Dedifferentiated amniotic fluid mesenchymal stem cell (primary cell): ENCODE measurements around the gene RASAL2.
"Not testable (repeated sequence)": the region's sequence is repeated elsewhere in the genome, so short reads cannot be mapped to it uniquely, and the experiment has no call there.

Experiments
- DNase-seq: peaks from one replicate; pipeline ENCODE4 v3.0.0-alpha.2; 2016; ENCODE audit errors: extremely low spot score

RASAL2 gene

DNA sequence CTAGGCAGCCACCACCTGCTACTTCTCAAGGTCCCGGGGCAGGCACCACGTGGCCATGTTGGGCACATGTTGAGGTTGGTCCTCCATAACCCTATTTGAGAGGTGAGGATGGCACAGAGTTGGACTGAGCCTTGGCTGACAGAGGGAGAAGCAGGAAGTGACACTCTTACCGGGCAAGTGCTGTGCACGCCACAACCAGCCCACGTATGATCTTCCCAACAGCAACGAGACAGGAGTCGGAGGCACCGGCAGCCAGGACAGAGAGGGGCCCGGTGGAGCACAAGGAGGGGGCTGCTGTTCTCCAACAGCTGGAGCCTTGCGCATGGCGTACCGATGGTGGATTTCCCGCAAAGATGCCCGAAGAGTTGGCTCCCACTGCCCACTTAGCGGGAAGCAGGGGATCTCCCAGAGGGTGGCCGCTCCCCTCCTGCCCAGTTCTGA, 399.4 kb downstream of the RASAL2 start:
- no peak for DNase-seq

DNA sequence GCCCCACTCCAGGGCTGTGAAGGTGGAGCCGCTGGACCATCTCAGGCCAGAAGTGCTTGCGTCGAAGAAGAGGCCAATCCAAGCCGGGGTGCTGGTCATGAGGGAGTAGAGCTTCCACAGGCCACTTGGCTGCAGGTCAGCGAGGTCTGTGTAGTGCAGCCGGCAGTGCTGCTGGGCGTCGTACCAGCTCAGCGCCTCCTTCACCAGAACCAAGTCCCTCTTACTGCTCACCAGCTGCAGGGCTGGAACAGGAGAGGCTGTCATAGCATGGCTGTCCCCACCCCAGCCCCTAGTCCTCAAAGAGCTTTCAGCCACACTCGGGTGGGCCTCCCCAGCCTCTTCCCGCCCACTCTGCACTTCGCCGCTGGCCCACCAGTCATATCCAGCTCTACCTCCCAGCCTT, 400.7 kb downstream of the RASAL2 start:
- no peak for DNase-seq

DNA sequence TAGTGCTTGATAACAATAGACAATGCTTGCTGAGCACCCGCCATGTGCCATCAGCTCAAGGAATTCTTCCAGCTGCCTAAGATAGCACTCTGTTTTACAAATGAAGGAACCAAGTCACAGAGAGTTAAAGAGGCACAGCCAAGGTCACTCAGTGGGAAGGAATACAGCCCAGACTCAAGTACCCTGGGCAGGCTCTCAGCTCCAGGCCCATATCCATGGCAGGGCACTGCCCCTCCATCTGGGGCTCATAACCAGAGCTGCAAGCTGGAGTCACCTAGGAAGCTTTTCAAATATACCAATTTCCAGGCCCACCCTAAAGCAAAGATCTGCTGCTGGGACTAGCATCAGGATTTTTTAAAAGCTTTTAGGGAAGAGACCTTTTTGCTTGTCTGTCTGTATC, 401.3 kb downstream of the RASAL2 start:
- no peak for DNase-seq

DNA sequence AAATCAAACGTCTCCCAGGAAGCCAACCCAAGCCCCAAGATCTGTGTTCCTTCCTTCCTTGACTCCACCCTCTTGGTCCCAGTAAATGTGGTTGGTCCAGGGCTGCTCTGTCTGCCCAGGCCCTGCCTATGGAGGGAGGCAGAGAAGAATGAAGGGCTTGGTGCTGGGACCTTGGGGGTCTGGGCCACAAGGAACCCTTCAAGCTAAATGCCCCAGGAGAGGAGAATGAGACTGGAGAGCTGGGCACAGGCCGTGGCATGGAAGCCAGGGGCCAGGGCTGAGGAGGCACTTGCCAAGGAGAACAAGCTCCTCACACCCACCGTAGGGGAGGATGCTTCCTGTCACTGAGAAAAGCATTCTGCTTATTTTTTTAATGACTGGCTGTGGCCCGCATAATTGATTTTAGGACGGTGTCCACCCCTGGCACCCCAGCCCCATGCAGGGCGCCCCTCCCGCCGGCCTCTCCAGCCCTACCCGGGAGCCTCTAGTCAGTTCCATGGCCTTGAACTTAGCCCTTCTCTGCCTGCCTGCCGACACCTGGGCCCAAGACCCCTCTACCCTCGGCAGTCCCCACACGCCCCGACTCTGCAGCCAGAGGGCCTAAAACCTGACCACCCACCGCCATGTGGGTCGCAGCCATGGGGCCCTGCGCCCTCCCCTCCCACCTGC, 402.0 kb downstream of the RASAL2 start:
- DNase-seq, result no peak

DNA sequence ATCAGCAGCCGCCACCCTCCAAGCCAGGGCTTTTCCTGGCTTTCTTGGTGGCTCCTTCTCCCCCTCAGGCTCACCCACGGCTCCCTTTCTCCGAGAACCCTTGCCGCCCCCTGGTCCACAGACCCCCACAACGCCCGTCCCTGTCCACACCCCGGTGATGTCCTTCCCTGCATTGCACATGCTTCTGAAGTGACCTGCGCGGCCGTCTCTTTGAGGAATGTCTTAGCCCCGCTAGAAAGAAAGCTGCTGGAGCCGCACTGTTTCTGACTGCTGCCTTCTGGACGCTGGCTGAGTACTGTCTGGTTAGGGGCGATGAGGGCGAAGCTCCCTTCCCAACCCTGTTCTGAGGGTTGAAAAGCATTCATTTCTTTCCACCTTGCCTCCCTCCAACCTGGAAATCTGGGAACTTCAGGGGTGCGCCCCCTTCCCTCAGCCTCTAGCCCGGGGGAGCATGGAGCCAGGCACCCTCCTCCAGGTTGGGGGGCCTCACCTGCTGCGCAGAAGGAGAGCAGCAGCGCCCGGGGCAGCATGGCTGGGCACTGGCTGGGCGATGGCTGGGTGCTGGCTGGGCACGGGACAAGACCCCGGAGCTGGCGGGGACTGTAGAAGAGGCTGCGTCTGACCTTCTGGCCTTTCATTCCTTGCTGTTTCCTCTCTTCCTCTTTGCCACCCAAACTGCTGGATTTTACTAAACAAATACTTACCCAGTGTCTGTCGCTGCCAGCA, 402.7 kb downstream of the RASAL2 start, which contains the start of gene CLEC20A:
Gene CLEC20A (minus strand): TSS at position 555 of the 726 bp plus-strand sequence. CDS start 25 bp downstream, at position 530.
- DNase-seq, result no peak

DNA sequence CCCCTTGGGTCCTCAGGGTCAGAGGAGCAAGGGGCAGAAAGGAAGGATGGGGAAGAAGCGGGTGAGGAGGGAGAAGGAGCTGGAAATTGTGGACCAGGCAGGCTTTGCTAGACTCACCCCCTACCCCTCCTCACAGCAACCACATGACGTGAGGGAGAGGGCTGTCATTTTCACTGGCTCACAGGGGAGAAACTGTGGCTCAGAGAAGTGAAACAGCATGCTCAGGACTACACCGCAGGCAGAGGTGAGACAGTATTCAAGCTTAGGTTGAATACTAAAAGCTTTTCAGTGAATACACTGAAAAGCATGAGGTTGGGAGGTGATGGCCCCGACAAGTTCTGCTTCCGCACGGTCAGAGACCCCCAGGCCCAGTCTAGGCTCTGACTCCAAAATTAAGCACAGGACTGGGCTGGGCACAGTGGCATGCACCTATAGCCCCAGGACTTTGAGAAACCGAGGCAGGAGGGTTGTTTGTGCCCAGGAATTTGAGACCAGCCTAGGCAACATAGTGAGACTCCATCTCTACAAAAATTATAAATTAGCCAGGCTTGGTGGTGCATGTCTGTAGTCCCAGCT, 404.1 kb downstream of the RASAL2 start:
- no peak for DNase-seq

DNA sequence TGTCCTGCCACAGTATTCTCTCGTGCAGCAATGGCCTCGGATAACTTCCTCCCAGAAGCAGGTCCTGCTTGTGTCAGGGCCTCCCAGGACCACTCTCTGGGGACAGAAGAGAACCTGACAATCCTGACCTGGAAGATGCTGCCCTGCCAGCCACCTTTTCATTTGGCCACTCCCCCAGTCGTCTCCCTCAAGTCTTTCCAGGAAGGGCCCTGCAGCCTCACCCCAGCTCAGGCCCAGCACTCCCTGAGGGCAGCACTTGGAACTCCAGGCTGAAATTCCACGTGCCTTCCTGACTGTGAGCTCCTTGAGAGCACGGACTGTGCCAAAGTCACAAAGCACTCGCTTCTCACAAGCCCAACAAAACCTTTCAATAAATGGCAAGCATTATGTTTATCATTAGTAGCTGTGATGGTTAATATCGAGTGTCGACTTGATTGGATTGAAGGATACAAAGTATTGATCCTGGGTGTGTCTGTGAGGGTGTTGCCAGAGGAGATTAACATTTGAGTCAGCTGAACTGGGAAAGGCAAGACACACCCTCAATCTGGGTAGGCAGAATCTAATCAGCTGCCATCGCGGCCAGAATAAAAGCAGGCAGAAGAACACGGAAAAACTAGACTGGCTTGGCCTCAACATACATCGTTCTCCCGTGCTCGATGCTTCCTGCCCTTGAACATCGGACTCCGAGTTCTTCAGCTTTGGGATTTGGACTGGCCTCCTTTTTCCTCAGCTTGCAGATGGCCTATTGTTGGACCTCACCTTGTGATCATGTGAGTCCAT, 405.2 kb downstream of the RASAL2 start:
- no peak for DNase-seq

DNA sequence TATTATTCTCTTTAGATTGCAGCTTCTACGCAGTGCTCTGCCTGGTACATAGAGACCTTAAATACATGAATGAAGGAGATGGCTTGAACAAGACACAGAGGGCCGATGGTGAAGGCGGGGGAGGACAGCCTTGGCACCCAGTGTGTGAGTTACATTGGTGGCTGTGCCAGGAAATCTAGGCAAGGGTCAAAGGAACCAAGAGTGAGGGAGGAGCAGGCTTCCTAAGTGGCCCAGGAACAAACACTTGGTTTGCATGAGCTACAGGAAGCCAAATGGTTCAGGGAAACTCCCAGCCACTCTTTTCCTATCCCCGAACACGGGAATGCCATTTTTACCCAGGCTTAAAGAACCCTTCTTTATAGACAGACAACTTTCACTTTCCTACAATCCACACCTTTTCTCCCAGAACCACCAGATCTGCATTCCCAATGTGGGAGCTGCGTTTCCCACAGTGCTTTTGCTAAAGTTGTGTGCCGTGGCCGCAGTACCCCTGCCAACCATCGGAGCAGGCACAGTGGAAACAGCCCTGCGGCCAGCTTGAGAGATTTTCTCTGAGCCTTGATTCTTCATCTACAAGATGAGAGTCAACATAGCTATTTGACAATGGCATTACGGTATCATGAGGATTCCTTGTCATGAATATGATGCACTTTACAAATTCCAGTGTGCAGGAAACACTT, 406.3 kb downstream of the RASAL2 start:
- DNase-seq, result no peak

DNA sequence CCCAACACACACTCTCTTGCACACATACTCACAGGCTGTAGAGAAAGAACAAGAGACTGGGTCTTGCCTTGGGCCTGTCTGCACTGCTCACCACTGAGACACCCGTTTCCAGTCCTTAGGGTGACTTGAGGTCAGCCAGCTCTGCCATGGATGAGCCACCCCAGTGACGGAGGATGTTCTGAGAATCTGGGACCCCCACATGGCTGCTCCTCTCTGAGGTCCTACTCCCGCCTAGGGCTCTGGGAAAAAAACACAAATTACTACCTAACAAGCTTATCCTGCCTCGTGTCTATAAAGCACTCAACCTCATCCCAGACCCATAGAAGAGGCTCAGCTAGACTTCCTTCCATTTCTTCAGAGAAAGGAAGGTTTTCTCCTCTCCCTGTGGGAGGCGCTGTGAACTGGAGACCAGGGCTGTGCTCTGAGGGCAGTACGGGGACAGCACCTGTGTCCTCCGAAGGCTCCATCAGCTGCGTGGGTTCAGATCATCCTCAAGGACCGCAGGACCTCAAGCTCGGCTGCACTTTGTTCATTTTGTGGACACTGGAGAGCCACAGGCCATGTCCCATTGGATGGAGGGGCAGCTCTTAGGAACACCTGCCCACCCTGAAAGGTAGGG, 407.1 kb downstream of the RASAL2 start:
- no peak for DNase-seq

DNA sequence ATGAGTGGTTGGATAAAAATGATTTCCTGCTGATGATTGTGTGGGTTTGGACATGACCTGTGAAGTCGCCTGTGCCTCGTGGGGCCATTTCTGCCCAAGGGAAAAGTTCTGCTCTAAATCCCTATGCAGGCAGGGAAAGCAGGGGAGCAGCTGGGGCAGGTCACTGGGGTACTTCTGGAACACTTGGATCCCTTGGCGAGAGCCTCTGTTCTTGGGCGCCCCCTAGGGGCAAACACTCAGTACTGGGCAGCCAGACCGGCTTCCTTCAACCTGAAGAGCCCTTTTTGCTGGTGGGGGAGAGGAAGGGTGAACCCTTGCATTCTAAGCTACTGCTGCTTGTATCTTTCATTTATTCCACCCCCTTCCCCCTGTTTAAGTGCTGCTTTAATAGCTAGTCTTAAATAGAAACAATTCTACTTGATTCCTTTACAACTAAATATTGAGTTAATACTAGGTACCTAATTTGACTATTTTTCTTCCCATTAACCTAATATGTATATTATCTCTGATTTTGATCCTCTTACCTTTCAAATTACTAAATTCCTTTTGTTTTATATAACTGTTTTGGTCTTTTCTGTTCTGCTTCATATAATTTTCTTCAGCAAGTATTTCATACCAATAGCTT, 407.9 kb downstream of the RASAL2 start:
- DNase-seq, result peak; percentile 62

DNA sequence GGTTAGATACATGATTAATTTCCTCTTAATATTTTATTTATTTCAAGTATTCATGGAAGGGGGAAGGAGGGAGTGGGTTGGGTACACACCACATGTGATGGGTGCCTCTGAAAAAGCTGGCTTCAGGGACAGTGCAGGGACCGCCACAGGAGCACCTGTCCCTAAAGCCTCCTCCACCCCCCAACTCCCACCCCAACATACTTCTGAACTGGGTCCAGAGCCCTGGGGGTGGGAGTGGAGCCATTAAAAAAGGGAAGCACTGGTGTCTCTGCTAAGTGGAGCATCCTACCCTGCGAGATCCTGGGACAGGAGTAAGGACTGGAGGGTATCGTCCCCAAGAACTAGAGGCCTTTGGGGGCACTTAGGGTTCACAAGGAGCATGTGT, 408.4 kb downstream of the RASAL2 start:
- no peak for DNase-seq

DNA sequence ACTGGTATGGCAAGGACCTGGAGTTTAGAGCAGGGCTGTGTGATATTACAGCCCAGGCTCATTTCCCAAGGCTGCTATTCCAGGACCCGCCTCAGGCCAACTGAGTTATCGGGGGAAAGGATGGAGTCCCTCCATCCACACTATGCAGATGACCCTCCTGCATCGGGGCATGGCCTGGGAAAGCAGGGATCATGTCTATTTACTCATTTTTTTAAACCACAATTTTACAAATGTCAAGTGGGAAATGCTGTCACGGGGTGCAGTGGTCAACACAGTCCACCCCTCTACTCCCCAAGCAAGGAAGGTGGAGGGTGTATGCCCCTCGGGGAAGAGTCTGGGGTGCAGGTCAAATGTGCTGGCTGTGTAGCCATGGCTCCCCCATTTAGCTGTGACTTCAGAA, 409.0 kb downstream of the RASAL2 start:
- DNase-seq, result no peak

DNA sequence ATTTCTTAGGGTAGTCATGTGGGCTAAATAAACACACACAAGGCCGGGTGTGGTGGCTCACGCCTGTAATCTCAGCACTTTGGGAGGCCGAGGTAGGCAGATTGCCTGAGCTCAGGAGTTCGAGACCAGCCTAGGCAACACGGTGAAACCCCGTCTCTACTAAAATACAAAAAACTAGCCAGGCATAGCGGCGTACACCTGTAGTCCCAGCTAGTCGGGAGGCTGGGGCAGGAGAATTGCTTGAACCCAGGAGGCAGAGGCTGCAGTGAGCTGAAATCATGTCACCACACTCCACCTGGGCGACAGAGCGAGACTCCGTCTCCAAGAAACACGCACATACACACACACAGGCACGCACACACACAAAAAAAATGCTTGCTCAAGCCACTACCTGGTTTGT, 409.4 kb downstream of the RASAL2 start:
- not testable (repeated sequence) for DNase-seq

DNA sequence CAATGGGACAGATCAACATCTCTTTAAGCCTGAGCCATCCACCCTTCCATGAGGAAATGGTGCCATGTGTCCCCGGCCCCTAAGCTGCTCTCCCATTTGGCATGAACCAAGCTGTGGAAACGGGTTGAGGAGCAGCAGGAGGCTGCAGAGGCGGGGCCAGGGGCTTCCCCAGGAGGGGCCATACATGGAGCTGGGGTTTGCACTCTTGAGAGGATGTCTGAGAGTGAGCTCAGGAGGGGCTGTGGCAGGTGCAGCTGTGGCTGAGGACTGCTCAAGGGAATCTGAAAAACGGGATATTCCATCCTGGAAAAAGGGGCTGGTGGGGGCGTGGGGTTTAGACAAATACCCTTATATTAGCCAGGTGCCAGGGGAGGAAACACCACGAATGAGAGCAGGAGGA, 409.9 kb downstream of the RASAL2 start:
- DNase-seq, result no peak

DNA sequence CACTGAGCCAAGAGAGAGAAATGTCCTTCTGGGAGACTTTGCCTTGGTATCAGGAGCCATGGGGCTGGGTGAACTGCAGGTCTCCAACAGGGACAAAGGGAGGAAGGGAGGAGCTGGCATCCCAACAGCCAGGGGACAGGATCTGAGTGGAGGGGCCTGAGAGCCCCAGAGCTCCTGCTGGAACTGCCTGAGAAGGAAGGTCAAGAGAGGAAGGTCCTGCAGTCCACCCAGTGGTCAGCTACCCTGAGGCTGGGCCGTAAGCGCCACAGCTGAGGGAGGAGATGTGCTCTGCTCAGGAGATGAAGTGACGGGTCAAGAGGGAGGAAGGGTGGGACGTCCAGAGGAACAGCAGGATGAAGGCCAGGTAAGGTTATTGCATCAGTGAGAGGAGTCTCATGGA, 410.4 kb downstream of the RASAL2 start:
- DNase-seq, result no peak

DNA sequence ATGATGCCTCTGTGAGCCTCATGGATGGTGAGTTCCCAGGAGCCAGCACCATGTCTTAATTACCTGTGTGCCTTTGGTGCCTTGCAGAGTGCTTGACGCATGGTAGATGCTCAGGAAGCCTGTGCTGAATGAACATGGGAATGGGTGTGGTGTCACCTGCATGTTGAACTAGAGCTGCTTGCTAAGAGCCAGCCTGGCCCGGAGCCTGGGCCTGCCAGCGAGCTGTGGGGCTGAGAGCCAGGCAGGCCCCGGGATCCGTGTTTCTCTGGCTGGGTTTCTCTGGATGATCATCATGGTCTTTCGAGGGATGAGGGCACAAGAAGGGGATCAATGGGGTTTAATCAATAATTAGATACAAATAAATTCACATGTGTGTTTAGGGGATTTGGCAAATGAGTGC, 412.3 kb downstream of the RASAL2 start:
- DNase-seq, result no peak

DNA sequence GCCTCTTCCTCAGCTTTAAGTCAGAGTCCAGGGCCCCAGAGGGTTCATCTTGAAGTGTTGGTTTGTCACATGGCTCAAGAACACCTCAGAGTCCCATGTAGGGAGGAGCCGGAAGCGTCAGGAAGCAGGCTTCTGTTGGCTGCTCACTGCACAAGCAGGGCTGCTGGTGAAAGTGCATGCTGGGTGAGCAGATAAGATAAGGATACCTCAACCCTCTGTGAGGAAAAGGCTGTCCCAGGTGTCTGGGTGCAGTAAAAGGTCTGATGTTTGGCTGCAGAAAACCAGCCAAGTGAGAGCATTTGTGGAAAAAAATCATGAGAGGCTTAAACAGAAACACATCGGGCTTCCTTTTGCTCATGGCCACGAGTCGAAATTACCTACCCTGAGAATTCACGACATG, 412.8 kb downstream of the RASAL2 start:
- no peak for DNase-seq

DNA sequence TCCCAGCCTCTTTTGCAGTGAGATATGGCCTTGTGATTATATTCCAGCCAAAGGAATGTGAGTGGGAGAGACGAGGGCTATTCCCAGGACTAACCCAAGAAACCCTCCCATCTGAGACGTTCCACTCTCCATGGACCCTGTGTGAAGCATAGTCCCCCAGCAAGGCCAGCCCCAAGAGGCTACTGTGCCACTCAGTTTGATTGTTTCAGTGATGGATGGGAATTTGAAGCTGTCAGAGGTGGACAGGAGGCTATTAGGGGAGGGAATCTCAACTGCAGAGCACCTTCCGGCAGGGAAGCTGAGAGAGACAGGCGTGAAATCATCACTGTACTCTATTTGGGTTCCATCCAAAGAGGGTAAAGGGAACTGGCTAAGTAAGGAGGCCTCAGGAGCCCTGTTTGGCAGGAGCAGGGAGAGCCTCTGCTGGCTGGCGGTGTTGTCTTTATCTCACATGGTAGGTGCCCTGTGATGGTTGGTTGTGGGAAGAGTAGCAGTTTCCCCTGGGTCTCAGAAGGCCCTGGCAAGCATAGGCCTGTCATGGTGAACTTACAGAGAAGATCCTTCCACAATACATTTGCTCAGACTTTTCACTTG, 415.6 kb downstream of the RASAL2 start:
- no peak for DNase-seq

DNA sequence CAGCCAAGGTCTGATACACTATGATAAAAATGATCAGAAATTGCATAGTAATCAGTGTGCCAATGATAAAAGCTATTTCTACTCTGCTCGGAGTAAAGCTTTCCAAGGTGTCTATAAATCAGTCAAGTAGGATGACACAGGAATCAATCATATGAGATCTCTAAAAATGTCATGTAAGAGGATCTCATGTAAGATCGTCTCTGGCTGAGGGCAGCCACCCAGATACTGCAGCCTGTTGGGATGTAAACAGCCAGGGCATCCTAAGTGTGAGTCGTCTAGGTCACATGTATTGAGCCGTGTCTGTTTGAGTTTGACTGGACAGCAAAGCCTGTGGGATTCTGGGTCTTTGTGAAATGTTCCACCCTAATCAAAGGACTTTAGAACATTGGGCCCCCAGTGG, 416.3 kb downstream of the RASAL2 start:
- no peak for DNase-seq

DNA sequence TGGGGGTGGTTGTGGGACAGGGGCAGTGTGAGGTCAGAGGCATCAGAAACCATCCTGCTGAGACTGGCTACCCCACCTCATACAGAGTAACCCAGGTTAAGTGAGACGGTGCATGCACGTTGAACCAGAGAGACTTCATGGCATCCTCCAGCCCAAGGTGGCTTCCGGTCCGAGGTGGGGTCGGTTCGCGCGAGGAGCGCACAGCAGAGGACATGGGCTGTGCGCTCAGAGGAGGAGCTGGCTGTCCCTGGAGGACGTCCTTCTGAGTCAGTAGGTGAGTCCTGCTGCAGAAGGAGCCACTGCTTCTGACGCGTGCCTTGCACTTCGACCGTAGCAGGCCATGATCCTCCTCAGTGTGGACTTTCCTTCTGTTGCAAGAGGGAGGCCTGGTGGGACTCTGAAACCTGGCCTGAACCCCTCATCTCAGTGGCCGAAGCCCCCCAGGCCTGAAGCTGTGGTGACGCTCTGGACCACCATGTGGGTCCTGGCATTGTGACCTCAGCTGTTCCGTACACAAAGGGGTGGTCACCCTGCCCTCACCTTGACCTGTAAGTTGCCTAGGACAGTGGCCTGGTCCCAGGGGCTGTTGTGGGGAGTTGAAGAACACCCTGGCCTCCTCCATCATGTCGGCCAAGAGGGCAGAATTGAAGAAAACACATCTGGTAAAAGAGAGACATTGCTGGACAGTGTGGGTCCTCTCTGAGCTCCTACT, 418.8 kb downstream of the RASAL2 start, which contains the start of gene TEX35:
Gene TEX35 (plus strand): TSS at position 544 of the 712 bp plus-strand sequence. CDS start 80 bp downstream, at position 624.
- no peak for DNase-seq
